ENCODE data around the gene SALL4.

The SALL4 gene

GRCh38 chr20:51735728-51736600, 66.4 kb downstream of the SALL4 start:
- no peak for DNase-seq (ENCODE audit: low spot score)

- DNase-seq (ENCODE audit: low spot score): no peak
Measured at GRCh38 chr20:51734876-51735720, 67.2 kb downstream of the SALL4 start.

- DNase-seq (ENCODE audit: low spot score): no peak
Measured at GRCh38 chr20:51733070-51733469, 69.3 kb downstream of the SALL4 start.
